ENCODE data around the gene MINDY4.

DNA sequence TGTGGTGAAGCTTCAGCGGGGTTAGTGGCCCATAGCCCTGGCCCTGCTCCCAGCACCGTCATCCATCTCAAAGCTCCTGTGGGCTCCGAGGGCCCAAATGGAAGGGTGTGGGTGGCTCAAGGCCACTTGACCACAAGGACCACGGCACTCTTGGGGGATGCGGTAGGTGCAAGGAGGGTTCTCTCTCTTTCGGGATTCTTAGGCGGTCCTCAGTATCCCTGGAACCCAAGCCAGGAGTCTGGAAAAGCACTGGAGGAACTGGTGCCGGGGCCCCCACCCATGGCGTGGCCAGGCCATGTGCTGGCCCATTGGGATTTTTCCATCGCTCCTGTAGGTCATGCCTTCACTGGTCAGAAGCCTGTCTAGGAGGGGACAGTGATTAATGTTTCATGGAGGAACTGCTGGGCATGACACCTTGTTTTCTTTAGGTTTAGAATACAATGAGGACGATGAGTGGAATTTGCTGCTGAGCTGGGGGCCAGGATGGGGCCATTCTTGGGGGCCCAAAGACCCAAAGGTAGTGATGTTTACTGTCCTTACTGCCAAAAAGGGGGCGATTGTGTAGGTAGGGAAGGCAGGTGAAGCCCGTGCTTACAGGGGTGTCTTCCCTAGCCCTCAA, 157.1 kb downstream of the MINDY4 start:
- no peak for TF ChIP-seq KDM1A (IDR thresholded peaks at IDR 0.05; ENCODE audit: borderline replicate concordance, low read length)
- TF ChIP-seq, protein P1, sequence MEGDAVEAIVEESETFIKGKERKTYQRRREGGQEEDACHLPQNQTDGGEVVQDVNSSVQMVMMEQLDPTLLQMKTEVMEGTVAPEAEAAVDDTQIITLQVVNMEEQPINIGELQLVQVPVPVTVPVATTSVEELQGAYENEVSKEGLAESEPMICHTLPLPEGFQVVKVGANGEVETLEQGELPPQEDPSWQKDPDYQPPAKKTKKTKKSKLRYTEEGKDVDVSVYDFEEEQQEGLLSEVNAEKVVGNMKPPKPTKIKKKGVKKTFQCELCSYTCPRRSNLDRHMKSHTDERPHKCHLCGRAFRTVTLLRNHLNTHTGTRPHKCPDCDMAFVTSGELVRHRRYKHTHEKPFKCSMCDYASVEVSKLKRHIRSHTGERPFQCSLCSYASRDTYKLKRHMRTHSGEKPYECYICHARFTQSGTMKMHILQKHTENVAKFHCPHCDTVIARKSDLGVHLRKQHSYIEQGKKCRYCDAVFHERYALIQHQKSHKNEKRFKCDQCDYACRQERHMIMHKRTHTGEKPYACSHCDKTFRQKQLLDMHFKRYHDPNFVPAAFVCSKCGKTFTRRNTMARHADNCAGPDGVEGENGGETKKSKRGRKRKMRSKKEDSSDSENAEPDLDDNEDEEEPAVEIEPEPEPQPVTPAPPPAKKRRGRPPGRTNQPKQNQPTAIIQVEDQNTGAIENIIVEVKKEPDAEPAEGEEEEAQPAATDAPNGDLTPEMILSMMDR (IDR thresholded peaks at IDR 0.05; ENCODE audit: control extremely low read depth in 1 of 3, insufficient read depth in 1 of 3, low read depth in 1 of 3, low read length in 3 of 3): no peak
- no peak for TF ChIP-seq SP2 (IDR thresholded peaks at IDR 0.05; ENCODE audit: low read length)
- no peak for TF ChIP-seq RFX5 (IDR thresholded peaks at IDR 0.05; ENCODE audit: borderline replicate concordance, low read depth, low read length)
- TF ChIP-seq, protein P2, sequence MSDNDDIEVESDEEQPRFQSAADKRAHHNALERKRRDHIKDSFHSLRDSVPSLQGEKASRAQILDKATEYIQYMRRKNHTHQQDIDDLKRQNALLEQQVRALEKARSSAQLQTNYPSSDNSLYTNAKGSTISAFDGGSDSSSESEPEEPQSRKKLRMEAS (IDR thresholded peaks at IDR 0.05): no peak

All from H1 (cell line).